Measurements from ENCODE around the gene PDLIM1. TPM values are rescaled to one million over a fixed set of nuclear protein-coding genes. Genes with fewer than 3 reads are reported as not detected.

Gene PDLIM1
- total RNA-seq, 1 experiment from 2014 or later: 183 TPM

DNA sequence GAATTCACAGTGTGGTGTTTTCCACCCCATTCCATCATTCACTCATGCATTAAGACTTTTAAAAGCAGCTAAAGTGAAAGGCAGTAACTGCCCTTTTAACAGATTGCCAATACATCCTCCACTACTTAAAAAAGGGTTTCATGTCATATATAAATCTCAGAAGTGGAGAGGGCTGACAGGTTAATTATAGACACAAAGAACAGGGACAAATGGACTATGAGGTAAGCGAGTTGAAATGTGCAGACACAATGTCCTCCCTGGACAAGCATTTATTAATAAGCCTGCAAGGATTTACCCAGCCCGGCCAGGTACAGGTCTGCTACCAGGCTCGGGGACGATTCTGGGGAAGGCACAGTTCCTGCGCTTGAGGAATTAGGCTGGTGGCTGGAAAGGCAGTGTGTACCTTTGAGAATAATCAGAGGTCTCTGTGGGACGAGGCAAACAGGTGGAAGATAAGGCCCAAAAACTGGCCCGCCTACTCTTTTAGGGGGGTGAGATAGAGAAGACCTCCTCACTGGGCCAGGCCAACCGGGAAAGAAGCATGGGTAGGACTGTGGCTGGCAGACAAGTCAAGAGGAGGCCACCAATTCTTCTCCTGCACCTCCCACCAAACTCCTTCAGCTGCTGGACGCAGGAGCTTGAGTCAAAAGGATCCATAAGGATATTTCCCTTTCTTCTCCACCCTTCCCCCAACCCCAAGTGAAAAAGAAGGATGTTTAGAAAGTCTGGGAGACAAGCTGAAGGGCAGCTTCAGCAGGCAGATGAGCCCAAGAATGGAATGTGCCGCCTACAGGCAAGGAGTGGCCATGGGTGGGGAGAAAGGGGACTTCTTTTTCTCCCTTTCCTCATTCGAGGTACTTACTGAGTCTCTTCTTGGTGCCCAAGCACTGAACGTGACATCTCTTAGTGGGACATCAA, 1.5 kb downstream of the PDLIM1 start:
- ChIA-PET POLR2A (no interaction called here), CTCF (interaction anchor here (0.7 kb wide), 1 partner anchor 57 kb away, joined by 3 read pairs; no protein-coding TSS in a partner anchor)
- Histone ChIP-seq H3K27ac (ENCODE audit: low read length) (peak overlapping the region; percentile 86), H3K27me3 (ENCODE audit: control insufficient read depth, insufficient read depth, low read length) (no peaks in the 10 kb centered on the region), H3K4me3 (ENCODE audit: low read depth in 2 of 2, low read length in 2 of 2) (peak overlapping the region; percentile 78 to 83), H3K4me1 (ENCODE audit: control insufficient read depth, insufficient read depth, low read length) (peaks cover 56% of the 10 kb centered on the region), H3K36me3 (ENCODE audit: control insufficient read depth, insufficient read depth, low read length) (no peaks in the 10 kb centered on the region), H3K9me3 (ENCODE audit: control insufficient read depth, insufficient read depth, low read depth, low read length) (no peaks in the 10 kb centered on the region)
- ATAC-seq (no peak), DNase-seq (ENCODE audit: low read depth, low spot score) (no peak)
- BruUV-seq (replicated peaks): no TSS peak
- intact Hi-C loops (cut with micrococcal nuclease; ENCODE audit: unreplicated experiment): loop anchor here (5.0 kb wide), 1 partner anchor 73 kb away; no protein-coding TSS in a partner anchor
- in situ Hi-C loops (cut with HindIII; ENCODE audit: low pct_unique_long_range_greater_than_20kb, low sequenced_read_pairs): no loop called here
- TF ChIP-seq CTCF (IDR thresholded peaks at IDR 0.05): peak; percentile 39; the same call in 1 of the 2 replicates
- no peak for TF ChIP-seq TCF7L2 (IDR thresholded peaks at IDR 0.05; ENCODE audit: low read depth, low read length)

GRCh38 chr10:95288303-95288702, 2.5 kb downstream of the PDLIM1 start:
- H3K27me3 ChIP-seq (ENCODE audit: control insufficient read depth, insufficient read depth, low read length): no peaks in the 10 kb centered on the region
- POLR2A ChIA-PET: no interaction called here
- no peak for DNase-seq (ENCODE audit: low read depth, low spot score)
- no peak for ATAC-seq
- in situ Hi-C loops (cut with HindIII; ENCODE audit: low pct_unique_long_range_greater_than_20kb, low sequenced_read_pairs) (no loop called here), intact Hi-C loops (cut with micrococcal nuclease; ENCODE audit: unreplicated experiment) (loop anchor here (5.0 kb wide), 1 partner anchor 74 kb away; no protein-coding TSS in a partner anchor)
- TF ChIP-seq CTCF (IDR thresholded peaks at IDR 0.05) (no peak), REST (IDR thresholded peaks at IDR 0.05; ENCODE audit: insufficient read depth in 1 of 2, low read depth in 2 of 2, low read length in 1 of 2) (no peak), POLR2AphosphoS5 (IDR thresholded peaks at IDR 0.05; ENCODE audit: low read depth, low read length) (no peak), SIN3A (IDR thresholded peaks at IDR 0.05; ENCODE audit: borderline replicate concordance, insufficient read depth, low read depth, low read length) (no peak), TCF7L2 (IDR thresholded peaks at IDR 0.05; ENCODE audit: low read depth, low read length) (no peak)
- no TSS peak for BruUV-seq (replicated peaks)
- no peak overlapping the region; the same call in 1 of the 2 replicates for H3K27ac ChIP-seq (ENCODE audit: low read length)
- H3K4me3 ChIP-seq (ENCODE audit: low read depth in 2 of 2, low read length in 2 of 2): peak overlapping the region in 1 of 2 experiments; percentile 1; a peak in 1 of 4 replicates
- CTCF ChIA-PET: interaction anchor here (0.7 kb wide), 1 partner anchor 58 kb away, joined by 3 read pairs; no protein-coding TSS in a partner anchor
- H3K9me3 ChIP-seq (ENCODE audit: control insufficient read depth, insufficient read depth, low read depth, low read length): no peaks in the 10 kb centered on the region
- H3K4me1 ChIP-seq (ENCODE audit: control insufficient read depth, insufficient read depth, low read length): peaks cover 47% of the 10 kb centered on the region
- H3K36me3 ChIP-seq (ENCODE audit: control insufficient read depth, insufficient read depth, low read length): no peaks in the 10 kb centered on the region

Data from Panc1 (cell line).